PC-9 (cell line): ENCODE measurements around the gene PFKFB4. TPM values are rescaled to one million over a fixed set of nuclear protein-coding genes. Genes with fewer than 3 reads are reported as not detected.

ENCODE experiments used
- BruUV-seq: library from RNA; stranded (reverse); fragments of 400-500 nt; replicated peaks from 2 replicates; lab custom pipeline; 2021; lab: Mats Ljungman, UMichigan
- CTCF ChIA-PET: fragments of 300-600 bp; sonication (Branson Sonifier 250); formaldehyde crosslinking; loops from one replicate; lab custom pipeline; 2022; ENCODE audit warnings: antibody characterized with exemption; lab: Charles Lee
- POLR2A ChIA-PET: fragments of 300-600 bp; sonication (Branson Sonifier 250); formaldehyde crosslinking; loops from one replicate; lab custom pipeline; 2022; ENCODE audit warnings: antibody characterized with exemption; ENCODE audit not compliant: unreplicated experiment; lab: Charles Lee
- DNase-seq, 2 experiments: peaks; one replicate each; pipeline versions ENCODE4 v3.0.0 to v3.0.0-alpha.2; 2015 to 2022; ENCODE audit warnings: mixed read lengths in 1 of 2
- H2AFZ ChIP-seq: fragments of 200-600 bp; sonication (generic); 2 replicates; pipeline ENCODE4 v1.8.1; 2017; ENCODE audit warnings: antibody characterized with exemption
- H3F3A ChIP-seq: fragments of 200-600 bp; sonication (generic); 2 replicates; pipeline ENCODE4 v1.8.1; 2017; ENCODE audit warnings: antibody characterized with exemption, mild to moderate bottlenecking, low read depth; ENCODE audit not compliant: insufficient read depth
- H3K27ac ChIP-seq: fragments of 200-600 bp; sonication (generic); 2 replicates; pipeline ENCODE4 v1.6.1; 2016; ENCODE audit warnings: mixed run types
- H3K27me3 ChIP-seq: fragments of 200-600 bp; sonication (generic); 2 replicates; pipeline ENCODE4 v1.6.1; 2016; ENCODE audit warnings: low read depth, mixed run types; ENCODE audit not compliant: insufficient read depth
- H3K36me3 ChIP-seq: fragments of 200-600 bp; sonication (generic); 2 replicates; pipeline ENCODE4 v1.6.1; 2016; ENCODE audit warnings: low read depth, mixed run types
- H3K4me1 ChIP-seq: fragments of 200-600 bp; sonication (generic); replicated peaks from 2 replicates; pipeline ENCODE4 v1.6.1; 2016; ENCODE audit warnings: mixed run types; ENCODE audit not compliant: insufficient read depth
- H3K4me2 ChIP-seq: fragments of 200-600 bp; sonication (generic); 2 replicates; pipeline ENCODE4 v1.6.1; 2017; ENCODE audit warnings: mixed run types
- H3K4me3 ChIP-seq: fragments of 200-600 bp; sonication (generic); 2 replicates; pipeline ENCODE4 v1.6.1; 2016; ENCODE audit warnings: mixed run types
- H3K79me2 ChIP-seq: fragments of 200-600 bp; sonication (generic); 2 replicates; pipeline ENCODE4 v1.6.1; 2017; ENCODE audit warnings: low read depth, mixed run types
- H3K9me2 ChIP-seq: fragments of 200-600 bp; sonication (generic); 2 replicates; pipeline ENCODE4 v1.8.1; 2017; ENCODE audit warnings: mild to moderate bottlenecking; ENCODE audit not compliant: insufficient read depth
- H3K9me3 ChIP-seq: fragments of 200-600 bp; sonication (generic); 2 replicates; pipeline ENCODE4 v1.8.1; 2016; ENCODE audit warnings: low read depth; ENCODE audit not compliant: insufficient read depth
- H4K20me1 ChIP-seq: fragments of 200-600 bp; sonication (generic); 2 replicates; pipeline ENCODE4 v1.8.1; 2017; ENCODE audit not compliant: insufficient read depth
- CTCF ChIP-seq: fragments of 200-600 bp; sonication (generic); conservative IDR thresholded peaks from 2 replicates; pipeline ENCODE4 v1.6.1; 2017; ENCODE audit warnings: mixed run types, antibody characterized with exemption, mild to moderate bottlenecking, moderate library complexity
- EZH2 ChIP-seq: fragments of 200-600 bp; sonication (generic); IDR thresholded peaks from 2 replicates; pipeline ENCODE4 v1.8.0; 2017; ENCODE audit warnings: antibody characterized with exemption, low read depth
- intact Hi-C: fragments of 100-400 bp; cut with micrococcal nuclease; formaldehyde crosslinking; loops from one replicate; pipeline ENCODE4 v1.10.0; 2022; ENCODE audit not compliant: unreplicated experiment
- total RNA-seq: library from RNA; stranded (reverse); gene quantifications from 2 replicates; pipeline ENCODE4 v1.2.3, GENCODE V29; 2021

PFKFB4 gene
- total RNA-seq, 1 experiment from 2014 or later, result 13.3 TPM

GRCh38 chr3:48591436-48591835 lies 34.8 kb upstream of the PFKFB4 start:
- H3K4me2 ChIP-seq, result no peak overlapping the region
- no peak overlapping the region for H3K27ac ChIP-seq
- H3F3A ChIP-seq, result peaks cover 8% of the 10 kb centered on the region
- H3K79me2 ChIP-seq, result peaks cover 16% of the 10 kb centered on the region
- no peak overlapping the region for H2AFZ ChIP-seq
- DNase-seq, result no peak
- ChIA-PET CTCF (no interaction called here), POLR2A (no interaction called here)
- H4K20me1 ChIP-seq, result no peaks in the 10 kb centered on the region
- intact Hi-C loops, result no loop called here
- H3K4me1 ChIP-seq, result peaks cover 20% of the 10 kb centered on the region
- no peak overlapping the region for H3K4me3 ChIP-seq
- no peaks in the 10 kb centered on the region for H3K9me3 ChIP-seq
- BruUV-seq, result no TSS peak
- no peaks in the 10 kb centered on the region for H3K27me3 ChIP-seq
- H3K36me3 ChIP-seq, result no peaks in the 10 kb centered on the region
- no peaks in the 10 kb centered on the region for H3K9me2 ChIP-seq
- TF ChIP-seq CTCF (no peak), EZH2 (no peak)

GRCh38 chr3:48588230-48588629 lies 31.6 kb upstream of the PFKFB4 start:
- no peaks in the 10 kb centered on the region for H3K9me2 ChIP-seq
- no peaks in the 10 kb centered on the region for H3F3A ChIP-seq
- no peak overlapping the region for H2AFZ ChIP-seq
- no peak overlapping the region for H3K4me2 ChIP-seq
- no peaks in the 10 kb centered on the region for H3K9me3 ChIP-seq
- H3K27me3 ChIP-seq, result no peaks in the 10 kb centered on the region
- no peak for DNase-seq
- H4K20me1 ChIP-seq, result no peaks in the 10 kb centered on the region
- H3K4me3 ChIP-seq, result no peak overlapping the region
- BruUV-seq, result no TSS peak
- peaks cover 6% of the 10 kb centered on the region; the same call in 1 of the 2 replicates for H3K79me2 ChIP-seq
- H3K36me3 ChIP-seq, result no peaks in the 10 kb centered on the region
- H3K27ac ChIP-seq, result no peak overlapping the region
- TF ChIP-seq EZH2 (no peak), CTCF (no peak)
- POLR2A ChIA-PET, result interaction anchor here (0.6 to 0.7 kb wide), 2 partner anchors 10 to 65 kb away, joined by 4 to 5 read pairs; no protein-coding TSS in a partner anchor
- intact Hi-C loops, result no loop called here
- CTCF ChIA-PET, result no interaction called here
- H3K4me1 ChIP-seq, result no peaks in the 10 kb centered on the region

- H2AFZ ChIP-seq, result no peak overlapping the region
- BruUV-seq, result no TSS peak
- no peak overlapping the region for H3K4me2 ChIP-seq
- H3F3A ChIP-seq, result no peaks in the 10 kb centered on the region
- no peak for DNase-seq
- H3K9me3 ChIP-seq, result no peaks in the 10 kb centered on the region
- intact Hi-C loops, result no loop called here
- H3K27ac ChIP-seq, result no peak overlapping the region
- no peaks in the 10 kb centered on the region for H4K20me1 ChIP-seq
- ChIA-PET CTCF (no interaction called here), POLR2A (interaction anchor here (0.6 kb wide), 1 partner anchor 11 kb away, joined by 4 read pairs; no protein-coding TSS in a partner anchor)
- H3K9me2 ChIP-seq, result no peaks in the 10 kb centered on the region
- no peaks in the 10 kb centered on the region for H3K36me3 ChIP-seq
- H3K4me3 ChIP-seq, result no peak overlapping the region
- no peaks in the 10 kb centered on the region for H3K4me1 ChIP-seq
- no peak for TF ChIP-seq CTCF
- TF ChIP-seq EZH2, result no peak
- H3K27me3 ChIP-seq, result no peaks in the 10 kb centered on the region
- H3K79me2 ChIP-seq, result 0 out of 2 replicates have a peak, but pooled peaks cover under 1% of the 10 kb centered on the region
Observed at GRCh38 chr3:48587686-48588085, 31.1 kb upstream of the PFKFB4 start.
